C4-2B (cell line): ENCODE measurements around the gene TRAF5.

Experiments used
- CTCF ChIP-seq: fragments of 450-650 bp; conservative IDR thresholded peaks from 2 replicates; pipeline ENCODE4 v1.5.1; 2017; ENCODE audit warnings: mild to moderate bottlenecking
- ZFX ChIP-seq: fragments of 450-650 bp; IDR thresholded peaks from 2 replicates; pipeline ENCODE4 v1.6.1; 2017

DNA sequence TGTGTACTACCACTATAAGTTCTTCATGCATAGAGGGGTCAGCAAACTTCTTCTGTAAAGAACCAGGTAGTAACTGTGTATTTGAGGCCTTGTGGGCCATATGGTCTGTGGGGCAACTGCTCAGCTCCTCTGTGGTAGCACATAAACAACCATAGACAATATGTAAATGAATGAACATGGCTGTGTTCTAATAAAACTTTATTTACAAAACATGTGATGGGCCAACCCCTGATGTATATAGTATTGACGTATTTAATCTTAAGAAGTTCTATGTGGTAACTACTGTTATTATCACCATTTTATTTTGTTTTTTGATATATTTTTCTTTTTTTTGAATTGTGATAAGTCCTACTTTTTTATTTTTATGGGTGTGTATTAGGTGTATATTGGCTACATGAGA is 15.4 kb downstream of the TRAF5 start:
- TF ChIP-seq CTCF (no peak), ZFX (no peak)
